ENCODE results near the gene AGR3.
A peak's percentile ranks its signal among the peaks of the same experiment; 100 is the strongest.

AGR3 gene

DNA sequence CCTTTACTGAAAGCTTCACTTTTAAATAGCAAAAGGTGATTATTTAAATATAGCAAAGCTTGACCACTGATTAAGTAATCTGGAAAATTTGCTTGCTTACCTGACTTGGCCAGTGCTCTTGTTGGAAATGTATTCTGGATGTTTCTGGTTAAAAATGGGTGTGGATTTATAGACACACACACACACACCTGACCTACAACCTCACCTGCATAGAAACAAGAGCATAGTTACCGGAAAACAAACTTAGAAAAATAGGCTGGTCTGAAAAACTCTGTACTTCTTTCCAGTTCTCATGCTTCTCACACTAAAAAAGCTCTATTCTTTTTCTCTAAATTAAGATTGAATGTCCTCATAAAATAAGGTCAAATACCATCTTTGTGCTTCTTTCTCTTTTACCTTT is at the start of gene AGR3:
Gene AGR3, minus strand, starts transcription at position 140 of the 400 bp plus-strand sequence. CDS start 3,365 bp downstream, outside the sequence.
- no peak for DNase-seq

DNA sequence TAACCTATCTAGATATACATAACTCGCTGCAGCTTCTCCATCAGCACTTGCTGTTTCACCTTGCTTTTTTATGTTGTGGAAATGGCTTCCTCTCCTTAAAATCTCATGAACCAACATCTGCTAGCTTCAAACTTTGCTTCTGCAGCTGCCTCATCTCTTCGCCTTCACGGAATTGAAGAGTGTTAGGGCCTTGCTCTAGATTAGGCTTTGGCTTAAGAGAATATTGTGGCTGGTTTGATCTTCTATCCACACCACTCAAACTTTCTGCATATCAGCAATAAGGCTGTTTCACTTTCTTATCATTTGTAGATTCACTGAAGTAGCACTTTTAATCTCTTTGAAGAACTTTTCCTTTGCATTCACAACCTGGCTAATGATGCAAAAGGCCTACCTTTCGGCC is 49.2 kb upstream of the AGR3 start:
- no peak for DNase-seq

DNA sequence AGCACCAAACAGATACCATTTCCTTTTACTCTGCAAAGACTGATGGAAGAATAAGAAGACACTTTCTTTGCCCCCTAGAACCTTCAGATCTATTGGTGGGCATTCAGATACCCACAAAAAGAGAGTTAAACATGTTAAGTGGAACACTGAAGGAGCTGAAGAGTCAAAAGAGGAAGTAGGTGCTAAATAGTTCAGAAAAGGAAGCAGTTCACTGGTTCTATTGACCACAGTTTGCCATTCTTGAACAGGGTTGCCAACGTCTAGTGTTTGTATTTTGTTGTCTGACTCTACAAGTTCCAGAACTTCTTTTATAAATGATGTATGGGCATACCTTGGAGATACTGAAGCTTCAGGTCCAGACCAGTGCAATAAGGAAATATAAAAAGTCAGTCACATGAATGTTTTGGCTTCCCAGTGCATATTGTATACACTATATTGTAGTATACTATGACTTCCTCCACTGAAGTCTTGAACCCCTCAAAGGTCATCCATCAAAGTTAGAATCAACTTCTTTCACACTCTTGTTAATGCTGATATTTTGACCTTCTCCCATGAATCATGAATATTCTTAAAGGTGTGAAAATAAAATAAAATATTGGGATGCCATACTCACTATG is 47.5 kb upstream of the AGR3 start:
- DNase-seq: no peak

DNA sequence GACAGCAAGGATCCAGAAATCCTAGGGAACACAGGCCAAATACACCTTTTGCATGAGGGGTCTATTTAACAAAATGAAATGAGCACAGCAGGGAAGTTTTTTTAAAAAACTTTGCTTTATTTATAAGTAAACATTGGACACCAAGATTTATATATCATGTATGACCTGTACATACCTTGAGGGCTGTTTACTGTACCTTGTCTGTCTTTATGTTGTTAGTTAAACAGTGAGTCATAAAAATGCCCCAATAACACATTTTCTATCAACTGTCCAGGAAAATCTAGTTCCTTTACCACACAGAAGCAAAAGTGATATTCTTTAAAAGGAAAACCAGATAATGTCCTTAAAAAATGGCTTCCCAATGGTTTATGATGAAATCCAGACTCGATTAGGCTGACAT is 45.1 kb upstream of the AGR3 start:
- no peak for DNase-seq

DNA sequence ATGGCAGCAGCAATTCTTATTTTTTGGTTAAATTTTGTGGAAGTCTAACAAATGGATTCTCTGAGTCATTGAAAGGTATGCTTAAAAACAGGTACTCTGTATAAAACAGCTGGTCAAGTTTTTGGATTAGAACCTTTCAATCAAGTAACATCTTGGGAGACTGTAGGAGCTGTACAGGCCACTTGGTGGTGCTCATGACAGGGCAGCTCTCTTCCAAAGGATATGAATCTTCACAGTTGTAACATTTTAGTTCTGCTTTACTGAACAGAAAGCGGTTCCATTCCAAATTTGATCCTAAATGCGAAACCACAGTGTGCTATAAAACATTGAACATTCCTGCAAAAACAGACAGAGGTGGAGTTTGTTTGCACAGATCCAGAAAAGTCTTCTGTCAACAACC is 44.5 kb upstream of the AGR3 start:
- DNase-seq: no peak

DNA sequence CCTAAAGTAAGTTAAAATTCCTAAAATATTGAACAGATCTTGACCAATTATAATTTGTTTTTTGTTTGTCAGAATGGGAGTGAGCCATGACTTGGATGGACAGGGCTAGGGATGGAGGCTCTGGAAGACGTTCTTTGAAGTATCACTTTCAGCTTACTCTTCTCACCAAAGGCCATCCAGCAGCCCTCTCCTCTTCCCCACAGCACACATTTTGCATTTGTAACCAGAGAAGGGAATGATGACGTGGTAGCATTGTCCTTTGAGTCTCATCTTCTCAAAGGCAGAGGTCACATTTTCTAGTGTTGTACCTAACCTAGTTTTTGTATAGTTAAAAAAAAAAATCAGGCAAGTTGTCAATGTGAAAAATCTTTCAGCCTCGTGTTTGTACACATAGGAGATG is 43.8 kb upstream of the AGR3 start:
- no peak for DNase-seq

DNA sequence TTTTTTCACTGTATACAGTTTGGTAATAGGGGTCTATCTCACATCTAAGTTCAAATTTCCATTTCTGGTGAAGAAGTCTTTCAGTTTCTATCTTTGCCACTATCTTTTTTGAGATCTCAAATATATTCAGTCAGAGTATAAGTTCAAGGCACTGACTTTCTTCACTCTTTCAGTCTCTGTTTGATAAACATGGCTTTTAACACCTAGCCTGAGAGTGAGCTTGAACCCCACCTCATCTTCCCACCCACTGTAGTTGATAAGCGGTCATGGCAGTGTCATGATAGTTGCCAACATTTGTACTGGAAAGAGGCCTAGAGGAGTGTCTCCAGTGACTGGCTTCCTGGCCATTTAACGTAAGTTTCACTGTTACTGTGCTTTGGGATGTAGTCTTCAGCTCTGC is 41.2 kb upstream of the AGR3 start:
- DNase-seq: no peak

DNA sequence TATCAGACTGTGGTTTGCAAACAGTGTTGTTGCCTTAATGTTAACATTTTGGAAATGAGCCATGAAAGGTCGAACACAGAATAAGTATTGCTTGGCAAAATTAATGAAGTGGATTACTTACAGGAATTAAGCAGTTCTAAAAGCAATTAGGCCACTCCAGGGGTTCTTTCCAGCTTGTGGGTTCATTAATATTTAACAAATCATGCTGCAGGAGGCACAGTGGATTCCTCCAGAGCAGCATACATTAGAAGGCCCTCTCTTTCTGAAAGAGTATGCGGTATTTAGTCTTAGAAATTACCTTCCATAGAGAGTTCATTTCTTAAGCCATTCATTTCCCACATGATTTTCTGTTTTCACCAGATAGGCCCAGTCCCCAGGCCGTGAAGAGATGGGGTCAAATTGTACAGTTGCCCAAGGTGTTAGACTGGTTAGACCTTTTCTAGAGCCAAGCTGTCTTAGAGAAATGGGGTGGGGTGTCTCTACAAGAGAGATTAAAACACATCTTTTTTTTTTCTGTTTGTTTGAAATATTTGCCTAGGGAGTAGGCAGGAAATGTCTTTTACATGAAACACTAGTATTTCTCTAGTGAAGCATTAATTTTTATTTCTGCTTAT is 40.0 kb upstream of the AGR3 start:
- no peak for DNase-seq

DNA sequence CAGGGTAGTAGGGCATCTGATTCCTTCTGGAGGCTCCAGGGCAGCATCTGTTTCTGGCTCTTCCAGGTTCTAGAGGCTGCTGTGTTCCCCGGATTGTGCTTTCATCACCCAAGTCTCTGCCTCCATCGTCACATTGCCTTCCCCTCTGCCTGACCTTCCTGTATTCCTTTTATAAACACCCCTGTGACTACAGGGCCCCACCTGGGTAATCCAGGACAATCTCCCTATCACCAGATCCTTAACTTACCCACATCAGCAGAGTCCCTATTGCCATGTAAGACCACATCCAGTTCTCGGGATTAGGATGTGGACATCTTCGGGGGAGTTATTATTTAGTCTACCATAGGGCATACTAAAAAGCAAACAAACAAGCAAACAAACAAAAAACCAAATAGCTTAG is 39.4 kb upstream of the AGR3 start:
- no peak for DNase-seq

DNA sequence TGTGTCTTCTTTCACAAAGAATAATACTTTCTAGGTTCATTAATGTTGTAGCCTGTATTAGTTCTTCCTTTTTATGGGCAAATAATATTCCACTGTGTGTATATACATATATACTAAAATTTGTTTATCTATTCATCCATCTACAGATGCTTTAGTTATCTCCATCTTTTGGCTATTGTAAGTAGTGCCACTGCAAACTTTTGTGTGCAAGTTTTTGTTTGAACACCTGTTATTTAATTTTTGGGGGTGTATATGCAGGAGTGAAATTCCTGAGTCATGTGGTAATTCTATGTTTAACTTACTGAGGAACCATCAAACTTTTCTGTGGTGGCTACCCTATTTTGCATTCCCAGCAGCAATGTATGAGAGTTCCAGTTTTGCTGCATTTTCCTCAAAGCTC is 37.7 kb upstream of the AGR3 start:
- no peak for DNase-seq

DNA sequence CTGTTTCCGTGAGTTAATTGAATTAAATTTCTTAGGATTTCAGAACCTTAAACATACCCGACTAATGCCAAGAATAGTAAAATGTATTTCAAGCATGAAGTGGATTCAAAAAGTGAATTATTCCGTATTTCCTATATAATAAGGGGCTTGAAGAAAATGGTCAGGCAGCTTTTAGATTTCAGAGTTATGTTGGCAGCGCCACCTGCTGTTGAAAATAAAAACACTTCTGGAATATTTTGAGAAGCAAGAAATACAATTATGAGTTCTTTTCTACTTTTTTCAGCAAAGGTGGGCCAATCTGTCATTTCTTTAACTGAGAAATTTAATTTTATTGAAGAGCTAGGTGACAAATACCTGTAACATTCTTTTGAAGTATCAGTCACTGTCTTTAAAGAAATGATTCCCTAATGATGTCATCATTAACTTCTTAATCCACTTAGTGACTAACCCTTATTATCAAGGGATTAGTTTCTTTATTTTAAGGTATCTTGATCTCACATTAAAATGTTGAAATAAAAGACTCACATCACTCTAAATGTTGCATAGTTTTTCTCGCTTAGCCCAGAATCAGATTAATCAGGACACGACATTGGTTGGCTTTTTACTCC is 36.6 kb upstream of the AGR3 start:
- DNase-seq: peak; percentile 5

DNA sequence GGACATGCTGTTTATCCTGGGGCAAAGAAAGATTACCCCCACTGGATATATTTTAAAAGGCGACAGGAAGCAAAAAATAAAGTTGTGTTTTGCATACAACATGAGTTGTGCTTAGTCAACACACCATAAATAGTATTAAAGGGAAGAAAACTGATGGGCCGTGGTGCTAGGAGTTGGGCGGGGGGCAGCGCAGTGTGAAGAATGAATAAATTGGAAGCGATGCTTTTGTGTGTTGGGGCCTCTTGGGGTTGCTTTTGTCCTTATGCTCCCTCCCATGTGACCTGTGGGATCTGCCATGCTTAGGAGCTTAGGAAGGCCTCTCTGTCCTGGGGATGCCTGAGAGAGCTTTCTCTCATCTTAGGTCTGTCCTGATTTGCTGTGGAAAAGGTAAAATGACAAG is 35.0 kb upstream of the AGR3 start:
- DNase-seq: no peak

DNA sequence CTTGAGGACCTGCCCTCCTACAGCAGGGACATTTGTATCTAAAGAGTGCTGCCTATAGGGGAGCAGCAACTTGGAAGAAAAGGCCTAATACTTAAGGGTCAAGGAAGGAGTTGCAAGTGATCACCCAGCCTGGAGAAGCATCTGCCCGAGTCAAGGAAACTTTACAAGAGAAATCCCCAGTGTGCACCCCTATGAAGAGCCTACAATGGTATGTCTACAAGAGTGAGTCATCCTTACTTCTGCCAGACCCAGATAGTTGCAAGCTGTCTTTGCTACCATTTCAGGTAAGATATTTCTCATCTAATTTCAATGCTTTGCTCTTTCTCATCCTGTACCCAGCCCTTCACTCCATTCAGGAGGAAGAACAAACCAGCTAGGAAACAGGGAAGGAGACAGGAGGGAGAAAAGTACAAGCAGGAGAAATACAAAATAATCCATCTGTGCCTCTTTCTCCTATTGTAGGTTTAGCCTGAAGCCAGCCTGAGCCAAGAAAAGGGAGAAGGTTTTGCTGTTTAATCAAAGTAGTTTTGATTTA is 34.4 kb upstream of the AGR3 start:
- DNase-seq: no peak

DNA sequence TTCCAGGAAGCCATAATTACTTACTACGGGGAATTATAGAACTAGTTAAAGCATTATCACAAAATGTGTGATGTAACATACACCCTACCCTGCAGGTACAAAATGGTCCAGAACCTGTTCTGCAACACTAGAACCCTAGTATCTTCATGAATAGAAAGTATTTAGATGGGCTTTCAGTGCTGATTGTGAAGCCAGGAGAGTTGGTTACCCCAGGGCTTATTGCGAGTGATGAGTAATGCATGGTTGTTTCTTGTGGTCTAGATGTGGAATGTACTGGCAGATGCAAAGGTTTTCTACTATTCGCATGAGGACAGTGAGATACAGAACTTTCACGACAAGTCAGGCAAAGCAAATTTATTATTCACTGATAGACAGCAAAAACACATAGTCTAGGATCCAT is 33.6 kb upstream of the AGR3 start:
- DNase-seq: no peak

DNA sequence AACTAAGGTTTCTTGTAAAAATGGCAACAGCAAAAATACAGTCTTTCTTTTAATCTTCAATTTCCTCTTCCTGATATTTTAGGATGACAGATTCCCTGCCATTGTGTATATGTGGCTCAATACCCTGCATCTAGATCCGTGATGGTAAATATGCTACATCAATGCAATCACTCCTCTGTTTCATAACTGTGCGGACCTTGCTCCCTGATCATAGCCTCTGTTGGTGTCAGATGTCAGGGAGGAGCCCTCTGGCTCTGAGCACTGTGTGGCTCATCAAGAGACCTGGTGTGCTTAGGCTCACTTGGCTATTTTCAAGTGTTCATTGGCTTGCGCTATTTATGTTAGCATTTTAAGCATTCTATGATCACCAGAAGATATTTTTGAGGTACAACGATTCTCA is 33.0 kb upstream of the AGR3 start:
- DNase-seq: no peak

DNA sequence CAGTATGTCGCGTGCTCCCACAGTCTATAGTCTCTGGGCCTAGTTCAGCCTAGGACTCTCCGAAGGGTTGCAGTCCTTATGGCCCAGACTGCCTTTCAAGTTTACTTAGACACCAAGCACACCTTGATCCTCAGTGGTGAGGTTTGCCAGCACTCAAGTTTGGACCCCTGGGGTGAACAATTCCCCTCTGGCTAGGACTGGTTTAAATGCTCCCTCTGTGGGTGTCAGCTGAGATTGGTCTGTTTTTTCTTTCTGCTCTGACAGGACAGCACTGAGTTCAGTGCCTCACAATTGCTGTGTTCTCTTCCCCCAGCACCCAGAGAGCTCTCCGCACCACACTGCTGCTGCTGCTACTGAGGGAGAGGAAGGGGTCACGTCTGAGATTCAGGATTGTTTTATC is 31.9 kb upstream of the AGR3 start:
- no peak for DNase-seq

DNA sequence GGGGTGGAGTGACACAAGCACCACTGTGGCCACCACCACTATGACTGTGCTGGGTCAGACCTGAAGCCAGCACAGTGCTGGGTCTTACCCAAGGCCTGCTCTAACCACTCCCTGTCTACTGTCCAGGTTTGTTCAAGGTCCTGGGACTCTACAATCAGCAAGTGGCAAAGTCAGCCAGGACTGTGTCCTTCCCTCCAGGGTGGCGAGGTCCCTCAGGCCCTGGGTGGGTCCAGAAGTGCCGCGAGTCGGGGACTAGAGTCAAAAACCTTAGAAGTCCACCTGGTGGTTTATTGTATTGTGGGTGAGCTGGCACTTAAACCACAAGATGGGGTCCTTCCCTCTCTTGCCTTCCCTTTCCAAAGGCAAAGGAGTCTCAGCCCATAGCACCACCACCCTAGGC is 30.8 kb upstream of the AGR3 start:
- no peak for DNase-seq

DNA sequence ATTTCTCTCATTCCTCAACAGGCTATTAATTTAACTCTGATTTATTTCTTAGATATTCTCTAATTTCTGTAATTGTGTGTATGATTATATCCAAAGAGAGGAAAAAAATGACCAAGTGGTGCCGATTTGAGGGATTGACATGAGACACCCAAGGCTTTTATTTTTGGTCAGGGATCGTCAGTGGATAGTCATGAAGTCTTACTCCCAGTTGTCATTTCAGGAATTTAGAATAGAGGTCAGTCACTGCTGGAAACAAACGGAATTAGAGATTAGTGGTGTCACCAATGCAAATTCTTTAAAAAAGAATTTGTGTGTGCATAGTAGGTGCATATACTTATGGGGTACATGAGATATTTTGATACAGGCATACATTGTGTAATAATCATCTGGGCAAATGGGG is 26.8 kb upstream of the AGR3 start:
- DNase-seq: no peak

DNA sequence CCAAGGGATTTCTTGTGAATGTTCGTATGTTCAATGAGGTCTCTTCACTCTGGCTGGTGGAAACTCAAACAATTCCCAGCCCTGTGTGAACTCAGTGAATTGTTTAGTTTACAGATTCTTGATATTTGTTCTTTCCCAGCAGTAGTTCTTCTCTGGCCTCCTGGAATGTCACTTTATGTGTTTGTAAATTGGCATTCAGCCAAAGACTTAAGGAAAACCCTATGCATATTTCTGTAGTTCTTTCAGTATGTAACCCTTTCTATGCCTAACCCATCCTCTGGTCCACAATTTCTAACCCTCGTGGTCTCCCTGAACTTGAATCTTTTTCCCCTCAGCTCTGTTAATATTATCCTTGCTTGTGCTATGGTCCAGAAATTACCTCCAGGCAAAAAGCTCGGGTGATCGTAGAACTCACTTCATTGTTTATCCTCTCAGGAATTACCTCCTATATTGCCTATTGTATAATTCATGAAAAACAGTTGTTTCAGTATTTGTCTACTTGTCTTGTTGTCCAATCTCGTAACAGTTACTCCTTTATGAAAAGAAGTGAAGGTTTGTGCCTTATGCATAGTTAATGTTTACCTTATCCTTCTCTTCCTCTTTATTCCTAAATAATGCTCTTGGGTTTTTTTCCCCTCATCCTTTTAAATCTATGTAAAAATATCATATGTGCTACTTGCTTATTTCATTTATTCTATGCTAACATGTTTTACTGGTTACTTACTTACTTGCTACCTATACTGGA is 23.7 kb upstream of the AGR3 start:
- DNase-seq: no peak

DNA sequence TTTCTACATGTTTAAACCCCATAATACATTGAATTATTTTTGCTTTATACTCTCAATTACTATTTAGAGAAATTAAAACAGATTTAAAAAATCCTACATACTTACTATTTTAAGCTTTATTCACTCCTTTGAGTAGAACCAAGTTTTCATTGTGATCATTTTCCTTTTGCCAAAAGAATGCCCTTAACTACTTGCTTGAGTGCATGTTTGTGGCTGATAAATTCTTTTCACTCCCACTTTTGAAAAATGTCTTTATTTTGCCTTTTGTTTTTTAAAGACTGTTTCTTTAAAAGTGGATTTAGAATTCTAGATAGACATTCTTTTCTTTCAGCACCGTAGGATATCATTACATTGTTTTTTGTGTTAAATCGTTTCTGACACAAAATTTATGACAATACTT is 22.3 kb upstream of the AGR3 start:
- no peak for DNase-seq

DNA sequence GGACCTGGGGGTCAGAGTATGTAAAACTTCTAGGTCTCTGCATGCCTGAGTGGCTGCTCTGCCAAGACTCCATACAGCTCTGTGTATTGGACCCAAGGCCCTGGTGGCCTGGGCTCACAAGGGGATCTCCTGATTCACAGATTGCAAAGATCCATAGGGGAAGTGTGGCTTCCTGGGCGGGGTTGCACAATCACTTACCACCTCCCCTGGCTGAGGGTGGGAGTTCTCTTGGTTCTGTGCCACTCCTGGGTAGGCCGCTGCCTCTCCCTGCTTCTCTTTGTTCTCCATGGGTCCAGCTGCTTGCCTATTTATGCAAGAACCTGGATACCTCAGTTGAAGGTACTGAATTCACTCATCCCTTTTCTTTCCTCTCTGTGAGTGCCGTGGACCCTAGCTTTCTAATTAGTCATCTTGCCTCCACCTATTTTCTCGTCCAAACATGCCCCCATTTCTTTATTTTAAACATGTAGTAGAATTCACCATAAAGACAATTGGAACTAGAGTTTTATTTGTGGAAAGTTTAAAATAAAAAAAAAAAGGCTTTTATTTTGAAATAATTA is 18.5 kb upstream of the AGR3 start:
- no peak for DNase-seq

DNA sequence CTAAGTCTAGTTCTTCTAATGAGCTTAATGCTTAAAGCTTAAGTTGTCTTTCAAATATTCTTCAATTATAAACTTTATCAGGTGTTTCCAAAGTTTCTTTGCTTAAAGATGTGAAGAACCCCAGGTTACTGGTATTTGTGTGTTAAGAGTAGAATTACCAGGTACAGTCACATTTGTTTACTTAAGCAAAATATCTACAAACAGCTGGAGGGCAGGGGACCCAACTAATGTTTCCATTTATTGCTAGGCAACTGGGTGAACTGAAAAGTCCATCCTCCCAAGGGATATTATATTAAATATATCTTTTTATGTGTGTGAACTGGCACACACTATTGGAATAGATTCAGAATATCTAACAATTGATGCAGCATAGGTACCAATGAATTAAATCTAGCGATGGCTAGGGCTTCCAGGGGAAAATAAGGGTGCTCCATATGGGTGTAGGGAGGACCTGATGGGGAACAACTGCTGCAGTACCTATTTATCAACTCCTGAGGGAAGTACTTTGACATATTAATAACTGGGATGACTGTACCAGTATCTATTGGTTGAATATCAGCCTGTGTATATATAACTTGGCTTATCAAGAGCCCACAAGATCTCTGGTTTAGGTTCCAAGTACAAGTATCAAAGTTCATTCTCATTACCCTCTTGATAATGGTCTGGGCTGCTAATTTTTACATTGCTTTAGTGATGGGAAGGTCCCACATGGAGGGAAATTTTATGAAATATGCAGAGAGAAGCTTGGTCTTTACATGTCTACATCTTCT is 10.3 kb upstream of the AGR3 start:
- no peak for DNase-seq

DNA sequence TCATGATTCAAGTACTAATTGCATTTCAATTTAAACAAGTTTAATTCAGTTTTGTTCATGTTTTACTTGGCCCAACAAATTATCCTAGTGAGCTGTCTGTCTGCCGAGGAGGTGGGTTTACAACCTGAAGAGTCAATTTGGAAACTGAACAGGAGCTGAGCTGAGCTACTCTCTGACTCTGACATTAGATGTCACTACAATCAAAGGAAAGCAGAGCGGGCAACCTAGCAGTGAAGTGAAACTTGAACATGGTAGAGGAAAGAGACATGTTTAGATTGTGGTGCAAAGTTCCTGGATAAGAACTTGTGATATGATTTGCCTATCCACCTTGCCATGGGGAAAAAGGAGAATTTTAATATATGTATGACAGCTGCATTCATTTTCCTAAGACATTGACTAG is 9.6 kb upstream of the AGR3 start:
- no peak for DNase-seq

Data from activated CD4-positive, alpha-beta T cell treated with anti-CD3 and anti-CD28 coated beads, Interleukin-2, amount 50 U/mL, for 1 hour (primary cell).